Transverse colon (tissue), 4 donors: ENCODE results near the gene LYZL2. TPM values are rescaled to one million over a fixed set of nuclear protein-coding genes. Genes with fewer than 3 reads are reported as not detected.
"Not testable (repeated sequence)": the region's sequence is repeated elsewhere in the genome, so short reads cannot be mapped to it uniquely, and the experiment has no call there.

Source experiments
- DNase-seq: peaks from one replicate; pipeline ENCODE4 v3.0.0-alpha.2; 2019
- H3K27ac ChIP-seq, 4 donors: fragments of 200-600 bp; sonication (generic); 2 replicates each; pipeline ENCODE4 v1.5.1; 2016 to 2018; ENCODE audit warnings: inconsistent platforms in 4 of 4
- H3K27me3 ChIP-seq: fragments of 200-600 bp; sonication (generic); 2 replicates; pipeline ENCODE4 v1.5.1; 2017; ENCODE audit warnings: inconsistent platforms
- H3K36me3 ChIP-seq, 4 donors: fragments of 200-600 bp; sonication (generic); 2 replicates each; pipeline ENCODE4 v1.5.1; 2017 to 2019; ENCODE audit warnings: inconsistent platforms in 4 of 4
- H3K4me1 ChIP-seq, 4 donors: fragments of 200-600 bp; sonication (generic); 2 replicates each; pipeline ENCODE4 v1.5.1; 2017 to 2020; ENCODE audit warnings: inconsistent platforms in 4 of 4
- H3K4me3 ChIP-seq, 4 donors: fragments of 200-600 bp; sonication (generic); 1 replicate in 1 of 4; 2 replicates in 3 of 4; pipeline versions ENCODE4 v1.5.1 to v1.6.1; 2017 to 2019; ENCODE audit warnings: inconsistent platforms in 4 of 4
- H3K9me3 ChIP-seq, 2 donors: fragments of 200-600 bp; sonication (generic); 2 replicates each; pipeline ENCODE4 v1.5.1; 2017 to 2019; ENCODE audit warnings: inconsistent platforms in 2 of 2
- EP300 ChIP-seq: sonication (generic); formaldehyde crosslinking; IDR thresholded peaks from one replicate; pipeline ENCODE4 v1.6.1; 2017; ENCODE audit warnings: antibody characterized with exemption, low read depth
- POLR2A ChIP-seq: fragments of 450-650 bp; IDR thresholded peaks from one replicate; pipeline ENCODE4 v1.6.1; 2016; ENCODE audit warnings: antibody characterized with exemption, mild to moderate bottlenecking, moderate library complexity
- POLR2AphosphoS5 ChIP-seq, 3 donors: sonication (generic); formaldehyde crosslinking; IDR thresholded peaks; one replicate each; pipeline ENCODE4 v1.6.1; 2016; ENCODE audit warnings: antibody characterized with exemption in 3 of 3
- WGBS, 2 donors: methylation state at CpG; one replicate each; pipeline ENCODE4 v1.1.5; 2018; ENCODE audit warnings: low coverage in 1 of 2; 5-methylcytosine and 5-hydroxymethylcytosine counted together
- in situ Hi-C, 4 donors: fragments of 200-750 bp; cut with MboI; loops; one replicate each; pipeline versions ENCODE4 v1.15.0 to v1.15.1; 2017; ENCODE audit warnings: low sequenced_read_pairs in 3 of 4, low pct_ligation_motif_present in 1 of 4, low pct_unique_long_range_greater_than_20kb in 1 of 4
- intact Hi-C: fragments of 100-400 bp; cut with DNase I; formaldehyde crosslinking; loops from one replicate; pipeline ENCODE4 v1.15.1; 2023; ENCODE audit warnings: low total_unique reads
- total RNA-seq, 4 donors: library from RNA; depleted of rRNA; stranded (reverse); fragments of >200 nt; gene quantifications; one replicate each; pipeline ENCODE4 v1.1.0, GENCODE V29; 2016
- TF ChIP-seq, protein P1 (sequence below), 5 experiments: fragments of 200-600 bp in 3 of 5; fragments of 450-650 bp in 2 of 5; sonication (generic) in 3 of 5; IDR thresholded peaks; 1 replicate in 2 of 5; 2 replicates in 3 of 5; pipeline ENCODE4 v1.5.1; 2016 to 2017; ENCODE audit warnings: antibody characterized with exemption in 5 of 5, inconsistent platforms in 3 of 5, mild to moderate bottlenecking in 2 of 5, moderate library complexity in 1 of 5

Gene LYZL2
- total RNA-seq, 4 donors from 2014 or later: not detected

DNA sequence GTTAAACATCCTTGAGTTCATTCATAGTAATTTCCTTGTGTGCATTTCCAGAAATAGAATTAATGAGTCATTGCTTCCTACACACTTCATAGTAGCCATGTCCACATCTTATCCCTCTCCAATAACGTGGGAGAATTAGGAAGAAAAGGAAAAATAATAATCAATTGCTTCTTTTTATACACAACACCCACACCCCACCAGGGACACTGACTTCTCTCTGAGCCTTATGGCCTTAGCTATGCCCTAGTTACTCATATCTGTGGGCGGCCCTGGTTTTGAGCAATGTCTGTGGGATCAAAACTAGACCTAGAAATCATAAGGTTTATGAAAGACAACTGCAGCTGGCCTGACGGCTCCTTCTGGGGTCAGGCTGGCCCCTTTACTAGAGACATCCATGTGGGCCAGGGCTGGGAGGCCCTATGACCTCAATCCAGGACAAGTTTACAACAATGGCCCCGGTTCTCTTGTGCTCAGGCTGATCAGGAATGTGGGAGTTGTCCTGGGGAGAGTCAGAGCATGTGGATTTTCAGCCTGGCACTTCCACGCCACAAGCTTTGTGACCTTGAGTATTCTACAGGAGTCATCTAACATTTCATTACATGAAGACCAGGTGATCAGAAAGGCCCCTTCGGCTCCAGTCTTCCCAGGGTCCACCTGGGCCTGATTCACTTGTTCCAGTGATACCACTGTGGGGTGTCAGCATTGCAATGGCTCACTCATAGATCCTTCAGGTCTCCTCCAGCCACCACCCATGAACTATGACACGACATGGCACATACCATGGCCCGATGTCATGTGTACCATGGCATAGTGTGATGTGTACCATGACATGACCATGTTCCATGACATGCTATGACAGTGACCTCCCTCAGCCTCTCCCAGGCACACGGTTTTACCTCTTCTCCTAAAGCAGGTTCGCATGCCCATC, 22.2 kb upstream of the LYZL2 start:
- H3K9me3 ChIP-seq, in situ Hi-C loops, H3K27me3 ChIP-seq, H3K27ac ChIP-seq, H3K36me3 ChIP-seq, intact Hi-C loops, H3K4me3 ChIP-seq, DNase-seq, H3K4me1 ChIP-seq: not testable (repeated sequence)
- 43 to 74% methylated on average over 3 to 8 of the region's 10 CpGs for WGBS, 2 donors

DNA sequence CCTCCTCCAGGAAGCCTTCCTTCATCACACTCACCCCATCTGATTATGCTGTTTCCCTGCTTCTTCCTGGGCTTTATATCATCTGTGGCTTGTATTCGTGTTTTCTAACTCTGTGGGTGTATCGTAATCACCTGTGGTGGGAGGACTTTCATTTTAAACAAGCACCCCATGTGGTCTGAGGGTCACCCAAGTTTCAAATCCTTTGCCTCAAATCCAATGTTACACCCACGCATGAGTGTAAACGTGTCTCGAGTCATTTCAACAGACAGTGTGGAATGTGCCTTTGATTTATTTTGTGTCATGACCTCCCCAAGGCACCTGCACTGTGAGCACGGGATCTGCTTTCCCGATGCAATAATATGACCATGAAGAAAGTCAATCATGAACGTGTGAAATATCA, 17.5 kb upstream of the LYZL2 start:
- DNase-seq: no peak
- in situ Hi-C loops: no loop called here
- Histone ChIP-seq H3K4me1 (no peaks in the 10 kb centered on the region), H3K36me3 (no peaks in the 10 kb centered on the region), H3K9me3 (no peaks in the 10 kb centered on the region), H3K27ac (no peak overlapping the region), H3K27me3 (no peaks in the 10 kb centered on the region), H3K4me3 (no peak overlapping the region)
- intact Hi-C loops: no loop called here
- TF ChIP-seq EP300 (no peak), POLR2AphosphoS5 (IDR thresholded peaks at IDR 0.05) (no peak), POLR2A (no peak)
- TF ChIP-seq, protein P1, sequence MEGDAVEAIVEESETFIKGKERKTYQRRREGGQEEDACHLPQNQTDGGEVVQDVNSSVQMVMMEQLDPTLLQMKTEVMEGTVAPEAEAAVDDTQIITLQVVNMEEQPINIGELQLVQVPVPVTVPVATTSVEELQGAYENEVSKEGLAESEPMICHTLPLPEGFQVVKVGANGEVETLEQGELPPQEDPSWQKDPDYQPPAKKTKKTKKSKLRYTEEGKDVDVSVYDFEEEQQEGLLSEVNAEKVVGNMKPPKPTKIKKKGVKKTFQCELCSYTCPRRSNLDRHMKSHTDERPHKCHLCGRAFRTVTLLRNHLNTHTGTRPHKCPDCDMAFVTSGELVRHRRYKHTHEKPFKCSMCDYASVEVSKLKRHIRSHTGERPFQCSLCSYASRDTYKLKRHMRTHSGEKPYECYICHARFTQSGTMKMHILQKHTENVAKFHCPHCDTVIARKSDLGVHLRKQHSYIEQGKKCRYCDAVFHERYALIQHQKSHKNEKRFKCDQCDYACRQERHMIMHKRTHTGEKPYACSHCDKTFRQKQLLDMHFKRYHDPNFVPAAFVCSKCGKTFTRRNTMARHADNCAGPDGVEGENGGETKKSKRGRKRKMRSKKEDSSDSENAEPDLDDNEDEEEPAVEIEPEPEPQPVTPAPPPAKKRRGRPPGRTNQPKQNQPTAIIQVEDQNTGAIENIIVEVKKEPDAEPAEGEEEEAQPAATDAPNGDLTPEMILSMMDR (IDR thresholded peaks at IDR 0.05): no peak
- 51 to 72% methylated on average over 2 to 8 of the region's 8 CpGs for WGBS, 2 donors

DNA sequence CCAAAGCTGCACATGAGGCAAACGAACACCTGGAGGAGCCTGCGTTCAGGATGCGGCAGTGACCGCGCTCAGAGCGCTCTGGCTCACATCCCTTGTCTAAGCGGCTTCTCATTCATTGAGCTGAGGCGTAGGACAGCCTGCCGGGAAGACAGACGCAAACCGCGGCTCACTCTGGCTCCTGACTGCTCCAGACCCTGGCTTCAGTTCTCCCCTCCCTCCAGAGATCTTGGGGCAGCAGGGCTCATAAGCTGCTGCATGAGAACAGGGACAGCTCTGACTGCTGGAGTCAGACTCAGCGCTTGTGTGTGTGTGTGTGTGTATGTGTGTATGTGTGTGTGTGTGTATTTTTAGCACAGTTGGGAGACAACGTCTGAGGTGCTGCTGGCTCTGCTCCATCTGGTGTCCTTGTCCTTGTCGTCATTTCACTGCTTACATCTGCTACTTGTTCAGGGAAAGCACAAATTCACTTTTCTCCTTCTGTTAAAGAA, 15.8 kb upstream of the LYZL2 start:
- WGBS, 2 donors: 19% methylated on average over 13 of the region's 15 CpGs; no CpG with 5 or more reads in 1 of the 2 donors
- H3K27me3 ChIP-seq: peaks cover 8% of the 10 kb centered on the region
- no peak overlapping the region for H3K4me3 ChIP-seq
- no peaks in the 10 kb centered on the region for H3K36me3 ChIP-seq
- H3K27ac ChIP-seq: no peak overlapping the region
- DNase-seq: no peak
- no peak for TF ChIP-seq POLR2A
- TF ChIP-seq, protein P1 (IDR thresholded peaks at IDR 0.05): no peak
- TF ChIP-seq EP300: no peak
- TF ChIP-seq POLR2AphosphoS5 (IDR thresholded peaks at IDR 0.05): no peak
- in situ Hi-C loops (no loop called here), intact Hi-C loops (no loop called here)
- H3K4me1 ChIP-seq: no peaks in the 10 kb centered on the region
- no peaks in the 10 kb centered on the region for H3K9me3 ChIP-seq

DNA sequence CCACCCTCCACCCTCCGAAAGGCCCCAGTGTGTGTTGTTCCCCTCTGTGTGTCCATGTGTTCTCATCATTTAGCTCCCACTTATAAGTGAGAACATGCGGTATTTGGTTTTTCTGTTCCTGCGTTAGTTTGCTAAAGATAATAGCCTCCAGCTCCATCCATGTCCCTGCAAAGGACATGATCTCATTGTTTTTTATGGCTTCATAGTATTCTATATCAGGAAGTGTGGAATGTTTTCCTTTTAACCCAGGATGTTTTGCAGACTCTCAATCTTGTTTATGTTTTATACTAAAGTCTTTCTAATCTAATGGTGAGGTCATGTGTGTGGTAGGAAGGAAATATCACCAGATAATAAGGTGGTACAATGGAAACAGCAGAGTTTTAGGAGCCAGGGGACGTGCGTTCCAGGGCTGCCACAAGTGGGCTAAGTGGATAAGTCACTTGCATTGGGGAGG, 14.9 kb upstream of the LYZL2 start:
- intact Hi-C loops, H3K4me1 ChIP-seq, H3K4me3 ChIP-seq, H3K36me3 ChIP-seq, H3K9me3 ChIP-seq, DNase-seq, H3K27ac ChIP-seq, in situ Hi-C loops, H3K27me3 ChIP-seq: not testable (repeated sequence)
- 68 to 73% methylated on average over 4 to 5 of the region's 5 CpGs for WGBS, 2 donors

DNA sequence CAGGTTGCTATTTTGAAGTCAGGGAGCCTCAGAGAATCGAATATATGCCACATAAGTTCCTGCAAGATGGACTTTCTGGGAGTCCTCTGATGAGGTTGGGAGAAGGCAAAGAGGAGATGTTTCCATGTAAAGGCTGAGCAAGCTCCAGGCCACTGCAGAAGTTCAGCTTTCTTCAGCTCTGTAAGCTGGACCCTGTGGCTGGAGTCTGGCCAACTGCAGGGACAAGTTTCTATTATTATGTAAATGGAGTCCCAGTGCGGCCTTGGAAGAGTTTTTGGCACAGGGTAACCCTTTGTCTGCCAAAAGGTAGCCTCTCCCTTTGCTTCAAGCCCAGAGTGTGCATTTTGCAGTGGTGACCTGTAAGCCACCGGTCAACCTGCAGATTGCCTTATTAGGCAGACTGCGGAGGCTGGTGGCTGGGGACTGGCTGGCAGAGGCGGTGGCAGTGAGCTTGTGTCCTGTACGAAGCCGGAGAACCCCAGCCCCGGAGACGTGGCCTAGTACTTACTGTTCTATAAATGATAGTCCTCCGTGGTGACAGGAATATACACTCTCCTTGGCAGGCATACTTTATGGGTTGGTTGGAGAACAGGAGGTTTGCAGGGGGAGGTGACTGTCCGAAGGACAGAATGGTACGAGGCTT, 14.1 kb upstream of the LYZL2 start:
- DNase-seq, in situ Hi-C loops, intact Hi-C loops, H3K9me3 ChIP-seq, H3K4me3 ChIP-seq, H3K36me3 ChIP-seq, H3K4me1 ChIP-seq, H3K27me3 ChIP-seq: not testable (repeated sequence)
- H3K27ac ChIP-seq: peak overlapping the region in 1 of 4 donors; percentile 37
- WGBS, 2 donors: 60 to 71% methylated on average over 1 to 12 of the region's 12 CpGs
- TF ChIP-seq POLR2AphosphoS5 (IDR thresholded peaks at IDR 0.05): peak in 1 of 3 donors; percentile 6

DNA sequence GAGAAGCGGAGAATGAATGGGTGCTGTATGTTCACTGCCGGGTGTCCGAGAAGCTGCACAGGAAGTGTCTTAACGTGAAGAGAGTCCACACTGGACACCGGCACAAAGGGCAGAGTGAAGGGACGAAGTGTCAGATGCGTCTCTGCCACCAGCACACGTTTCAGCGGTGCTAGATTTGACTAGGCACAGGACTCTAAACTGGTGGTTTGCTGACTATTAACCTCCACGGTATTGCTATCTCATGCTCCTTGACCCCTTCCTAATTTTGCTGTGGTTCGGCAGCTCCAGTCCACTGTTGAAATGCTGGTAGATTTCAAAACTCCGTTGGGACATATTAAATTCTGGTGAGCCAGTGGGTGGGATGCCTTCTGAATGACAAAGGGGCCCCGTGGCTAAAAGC, 13.3 kb upstream of the LYZL2 start:
- H3K27me3 ChIP-seq, H3K27ac ChIP-seq, H3K36me3 ChIP-seq, H3K4me3 ChIP-seq, intact Hi-C loops, DNase-seq, H3K4me1 ChIP-seq, H3K9me3 ChIP-seq, in situ Hi-C loops: not testable (repeated sequence)
- 83% methylated on average over 10 of the region's 13 CpGs; no CpG with 5 or more reads in 1 of the 2 donors for WGBS, 2 donors
